ENCODE data around the gene MARCHF4.
"Not testable (repeated sequence)": the region's sequence is repeated elsewhere in the genome, so short reads cannot be mapped to it uniquely, and the experiment has no call there.

Gene MARCHF4

GRCh38 chr2:216391401-216391800, 19.1 kb upstream of the MARCHF4 start:
- DNase-seq (ENCODE audit: low spot score) = no peak

GRCh38 chr2:216389570-216389969, 17.3 kb upstream of the MARCHF4 start:
- DNase-seq (ENCODE audit: low spot score) = no peak

GRCh38 chr2:216388046-216388884, 16.0 kb upstream of the MARCHF4 start:
- DNase-seq (ENCODE audit: low spot score) = no peak

- no peak for DNase-seq (ENCODE audit: low spot score)
Measured at GRCh38 chr2:216387262-216387661, 15.0 kb upstream of the MARCHF4 start.

- no peak for DNase-seq (ENCODE audit: low spot score)
Measured at GRCh38 chr2:216385478-216385877, 13.2 kb upstream of the MARCHF4 start.

GRCh38 chr2:216384409-216384808, 12.1 kb upstream of the MARCHF4 start:
- DNase-seq (ENCODE audit: low spot score) = not testable (repeated sequence)

- DNase-seq (ENCODE audit: low spot score) = no peak
Measured at GRCh38 chr2:216379977-216380376, 7.7 kb upstream of the MARCHF4 start.

GRCh38 chr2:216375286-216375685, 3.0 kb upstream of the MARCHF4 start:
- DNase-seq (ENCODE audit: low spot score) = no peak

GRCh38 chr2:216373896-216374295, 1.6 kb upstream of the MARCHF4 start:
- no peak for DNase-seq (ENCODE audit: low spot score)

GRCh38 chr2:216372761-216373291, 543 bp upstream of the MARCHF4 start:
- DNase-seq (ENCODE audit: low spot score) = no peak

- DNase-seq (ENCODE audit: low spot score) = no peak
Measured at GRCh38 chr2:216370961-216371712, 1.1 kb downstream of the MARCHF4 start.

- no peak for DNase-seq (ENCODE audit: low spot score)
Measured at GRCh38 chr2:216369821-216370220, 2.5 kb downstream of the MARCHF4 start.

GRCh38 chr2:216366777-216367471, 5.4 kb downstream of the MARCHF4 start:
- DNase-seq (ENCODE audit: low spot score) = no peak

GRCh38 chr2:216365518-216365917, 6.8 kb downstream of the MARCHF4 start:
- DNase-seq (ENCODE audit: low spot score) = no peak

GRCh38 chr2:216363221-216363620, 9.1 kb downstream of the MARCHF4 start:
- DNase-seq (ENCODE audit: low spot score) = no peak

- DNase-seq (ENCODE audit: low spot score) = no peak
Measured at GRCh38 chr2:216362730-216363129, 9.6 kb downstream of the MARCHF4 start.

- no peak for DNase-seq (ENCODE audit: low spot score)
Measured at GRCh38 chr2:216355711-216356110, 16.6 kb downstream of the MARCHF4 start.

GRCh38 chr2:216354306-216354705, 18.0 kb downstream of the MARCHF4 start:
- no peak for DNase-seq (ENCODE audit: low spot score)

- no peak for DNase-seq (ENCODE audit: low spot score)
Measured at GRCh38 chr2:216352653-216353270, 19.5 kb downstream of the MARCHF4 start.

GRCh38 chr2:216351172-216351925, 20.9 kb downstream of the MARCHF4 start:
- DNase-seq (ENCODE audit: low spot score) = no peak

- no peak for DNase-seq (ENCODE audit: low spot score)
Measured at GRCh38 chr2:216350214-216350791, 22.0 kb downstream of the MARCHF4 start.
